ENCODE measurements around the gene MRPS9.

Gene MRPS9

DNA sequence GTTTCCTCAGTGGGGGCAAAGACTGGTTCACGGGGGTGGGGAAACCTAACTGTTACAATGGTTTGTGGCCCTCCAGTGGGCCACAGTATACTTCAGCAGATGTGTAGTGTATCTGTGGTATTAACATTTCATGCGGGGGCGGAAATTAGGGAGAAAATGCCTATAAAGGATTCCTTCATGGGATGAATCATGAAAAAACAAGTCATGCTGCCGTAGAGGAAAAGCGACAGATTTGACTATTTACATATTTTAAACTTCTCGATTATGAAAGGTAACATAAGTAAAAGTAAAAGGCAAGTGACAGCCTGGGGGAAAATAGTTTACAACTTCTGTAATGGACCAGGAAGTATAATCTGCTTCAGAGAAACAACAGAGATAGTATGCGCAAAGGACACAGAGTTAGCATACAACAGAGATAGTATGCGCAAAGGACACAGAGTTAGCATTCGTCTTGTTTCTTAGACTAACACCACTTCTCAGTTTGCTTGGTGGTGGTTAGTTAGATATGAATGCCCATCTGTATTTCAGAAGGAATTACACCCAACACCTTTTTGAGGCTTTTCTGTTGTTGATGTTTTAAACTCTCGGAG lies 41.1 kb downstream of the MRPS9 start:
- DNase-seq (ENCODE audit: low read depth) = no peak

DNA sequence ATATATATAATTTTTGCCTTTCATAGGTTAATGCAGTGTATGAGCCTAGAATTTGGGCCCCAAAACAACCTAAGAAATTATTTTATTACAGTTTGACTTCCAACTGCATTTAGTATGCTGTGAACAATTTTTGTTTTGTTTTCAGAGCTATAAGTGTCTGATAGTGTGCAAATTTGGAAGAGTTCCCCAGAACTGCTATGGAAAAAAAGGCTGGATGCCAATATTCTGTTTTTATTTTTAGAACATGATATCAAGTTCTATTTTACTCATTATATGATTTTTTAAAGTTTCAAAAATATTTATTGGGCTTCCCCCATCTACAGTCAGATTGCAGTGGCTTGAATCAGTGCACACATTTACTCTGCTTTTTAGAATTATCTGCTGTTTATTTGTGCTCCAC lies 42.6 kb downstream of the MRPS9 start:
- no peak for DNase-seq (ENCODE audit: low read depth)

DNA sequence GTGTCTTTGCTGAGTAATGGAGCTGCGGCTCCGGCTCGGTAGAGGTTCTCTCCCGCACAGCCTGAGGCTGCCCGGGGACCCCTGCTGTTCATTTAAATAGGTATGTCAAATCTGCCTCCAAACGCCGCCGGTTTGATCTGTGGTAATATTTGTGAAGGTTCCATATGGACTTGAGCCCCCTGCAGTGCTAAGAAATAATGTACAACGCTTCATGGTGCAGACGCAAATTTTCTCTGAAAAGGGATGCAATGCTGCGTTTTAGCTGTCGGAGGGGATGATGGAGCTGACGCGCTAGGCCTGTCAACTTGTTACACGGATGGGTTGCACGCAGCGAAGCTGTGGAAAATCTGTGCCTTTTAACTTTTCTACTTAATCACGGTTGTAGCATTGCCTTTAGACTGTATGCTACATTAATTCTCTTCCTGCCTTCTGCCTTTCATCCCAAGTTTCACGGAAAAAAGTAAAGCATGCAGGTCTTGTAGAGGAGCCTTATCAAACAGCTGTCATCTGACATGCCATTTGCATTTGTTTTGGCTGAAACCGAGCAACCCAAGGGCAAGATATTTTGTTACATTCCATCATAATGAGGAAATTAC lies 43.2 kb downstream of the MRPS9 start:
- DNase-seq (ENCODE audit: low read depth) = no peak

DNA sequence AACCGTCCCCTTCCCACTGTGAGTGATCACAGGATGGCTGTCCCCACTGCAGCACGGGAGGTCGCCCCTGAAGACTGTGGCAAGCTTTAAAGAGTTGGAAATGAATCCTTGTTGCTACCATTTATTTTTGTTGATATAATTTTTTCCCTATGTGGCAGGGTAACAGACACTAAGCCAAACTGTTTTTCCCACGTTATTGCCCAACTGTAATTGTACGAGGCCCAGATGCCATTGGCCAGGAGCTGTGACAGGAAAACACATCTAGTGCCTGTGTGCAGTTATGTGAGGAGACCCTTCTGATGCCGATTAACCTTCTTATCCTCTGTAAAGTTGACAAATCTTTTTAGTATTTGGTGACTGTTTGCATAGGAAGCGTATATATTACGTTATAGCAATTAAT lies 44.2 kb downstream of the MRPS9 start:
- no peak for DNase-seq (ENCODE audit: low read depth)

DNA sequence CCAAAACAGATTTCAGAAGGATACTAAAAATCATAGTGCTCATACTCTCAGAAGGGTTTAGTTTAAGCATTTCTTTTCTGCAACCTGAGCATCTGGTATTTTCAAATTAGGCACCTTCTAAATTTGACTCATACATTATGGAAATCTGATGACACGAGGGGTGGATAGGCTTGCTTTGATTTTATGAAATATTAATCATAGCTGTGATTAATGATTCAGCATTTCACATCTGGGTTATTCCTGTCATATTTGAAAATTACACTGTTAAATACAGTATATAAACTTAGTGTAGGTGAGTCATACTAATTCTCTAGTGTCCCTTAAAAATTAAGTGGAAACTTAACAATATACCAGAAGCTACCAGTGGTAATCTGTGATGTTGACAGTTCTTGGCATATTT lies 47.7 kb downstream of the MRPS9 start:
- DNase-seq (ENCODE audit: low read depth) = no peak

DNA sequence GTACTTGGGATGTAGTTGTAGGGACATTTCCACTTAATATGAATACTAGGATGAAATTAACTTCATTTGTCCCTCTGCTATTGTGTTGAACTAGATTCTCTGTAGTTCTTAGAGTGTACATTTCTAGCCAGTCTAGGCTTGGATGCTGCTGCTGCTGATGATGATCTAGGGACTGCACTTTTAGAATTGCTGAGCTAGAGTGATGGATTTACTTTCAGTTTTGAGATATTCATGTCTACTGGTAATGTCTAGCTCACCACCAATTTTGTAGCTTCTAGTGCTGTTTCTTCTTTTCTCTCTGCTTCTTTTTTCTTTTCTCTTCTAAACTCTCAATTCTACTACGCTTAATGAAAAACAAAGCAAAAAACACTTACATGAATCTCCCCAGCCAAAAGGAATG lies 49.4 kb downstream of the MRPS9 start:
- DNase-seq (ENCODE audit: low read depth) = no peak

DNA sequence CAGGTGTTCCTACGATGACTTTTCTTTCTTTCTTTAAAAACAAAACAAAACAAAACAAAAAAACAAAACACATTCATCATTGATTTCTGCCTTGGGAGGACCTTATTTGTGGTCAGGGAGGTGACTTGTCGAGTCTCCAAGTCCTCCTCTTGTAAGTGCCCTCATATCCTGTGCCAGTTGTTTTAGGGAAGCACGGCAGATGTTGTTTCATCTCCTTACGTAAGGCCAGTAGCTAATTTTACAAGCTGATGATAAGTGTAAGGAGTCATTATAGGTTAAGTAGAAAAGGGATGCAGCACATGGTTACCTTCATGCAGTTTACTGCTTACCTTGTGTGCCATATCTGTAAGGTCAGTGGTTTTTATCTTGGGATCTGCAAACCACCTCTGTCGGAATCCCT lies 52.2 kb downstream of the MRPS9 start:
- no peak for DNase-seq (ENCODE audit: low read depth)

DNA sequence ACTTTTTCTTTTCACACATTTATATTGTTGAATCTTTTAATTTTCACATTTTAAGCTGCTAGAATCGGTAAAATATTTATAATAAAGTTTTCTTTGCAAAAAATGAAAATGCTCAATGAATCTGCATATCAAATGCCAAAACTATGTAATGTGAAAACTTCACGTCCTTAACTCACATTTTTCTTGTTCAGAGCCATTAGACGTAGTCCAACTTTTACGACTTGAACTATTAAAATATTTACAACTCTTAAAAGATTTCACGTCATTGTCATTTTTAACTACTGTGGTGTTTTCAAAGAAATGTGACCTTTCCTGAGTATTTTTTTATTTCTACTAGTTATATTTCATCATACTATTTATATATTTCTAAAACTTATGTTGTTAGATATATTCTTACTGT lies 54.9 kb downstream of the MRPS9 start:
- DNase-seq (ENCODE audit: low read depth) = no peak

DNA sequence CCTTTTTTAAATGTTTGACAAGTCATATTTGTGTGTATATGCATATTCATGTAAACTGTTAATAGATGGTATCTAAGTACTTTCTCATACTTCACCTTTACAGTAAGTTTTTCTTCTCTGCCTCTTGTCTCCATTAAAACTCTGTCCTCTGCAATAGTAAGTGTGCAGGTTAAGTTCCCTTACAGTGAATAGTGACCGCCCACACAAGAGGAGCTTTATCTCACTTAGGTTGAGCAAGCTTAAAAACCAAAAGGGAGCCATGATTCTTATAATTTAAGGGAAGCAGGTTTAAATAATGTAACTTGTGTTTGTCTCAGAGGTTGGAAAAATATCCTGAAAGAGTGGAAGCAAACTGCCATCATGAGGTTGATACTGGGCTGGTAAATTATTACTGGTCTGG lies 61.3 kb downstream of the MRPS9 start:
- no peak for DNase-seq (ENCODE audit: low read depth)

DNA sequence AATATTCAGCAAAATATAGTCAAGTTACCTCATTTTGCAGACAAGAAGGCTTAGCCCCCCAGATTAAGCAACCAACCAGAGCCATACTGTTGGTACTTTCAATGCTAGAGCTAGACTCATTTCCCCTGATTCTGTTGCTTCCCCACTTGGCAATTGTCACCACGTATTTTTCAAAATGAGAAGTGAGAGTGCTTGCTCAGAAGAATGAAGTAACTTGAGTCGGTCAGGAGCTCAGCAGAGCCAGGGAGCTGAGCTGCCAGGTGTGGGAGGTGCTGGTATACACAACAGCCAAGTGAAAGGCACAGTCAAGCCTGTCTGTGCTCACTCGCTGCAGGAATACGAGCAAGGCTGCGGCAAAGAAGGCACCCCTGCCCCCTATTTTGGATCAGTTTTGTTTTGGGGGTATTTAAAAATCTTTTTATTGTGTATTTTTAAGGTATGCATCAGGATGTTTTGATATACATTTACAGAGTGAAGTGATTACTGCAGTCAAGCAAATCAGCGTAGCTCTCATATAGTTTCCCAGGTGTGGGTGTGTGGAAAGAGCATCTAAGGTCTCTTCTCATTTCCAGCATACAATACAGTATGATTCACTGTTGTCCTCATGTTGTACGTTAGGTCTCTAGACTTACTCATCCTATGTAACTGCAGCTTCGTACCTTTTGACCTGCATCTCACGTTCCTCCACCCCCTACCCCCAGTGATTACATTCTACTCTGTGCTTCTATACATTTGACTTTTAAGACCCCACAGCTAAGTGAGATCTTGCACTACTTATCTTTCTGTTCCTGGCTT lies 62.4 kb downstream of the MRPS9 start:
- no peak for DNase-seq (ENCODE audit: low read depth)

DNA sequence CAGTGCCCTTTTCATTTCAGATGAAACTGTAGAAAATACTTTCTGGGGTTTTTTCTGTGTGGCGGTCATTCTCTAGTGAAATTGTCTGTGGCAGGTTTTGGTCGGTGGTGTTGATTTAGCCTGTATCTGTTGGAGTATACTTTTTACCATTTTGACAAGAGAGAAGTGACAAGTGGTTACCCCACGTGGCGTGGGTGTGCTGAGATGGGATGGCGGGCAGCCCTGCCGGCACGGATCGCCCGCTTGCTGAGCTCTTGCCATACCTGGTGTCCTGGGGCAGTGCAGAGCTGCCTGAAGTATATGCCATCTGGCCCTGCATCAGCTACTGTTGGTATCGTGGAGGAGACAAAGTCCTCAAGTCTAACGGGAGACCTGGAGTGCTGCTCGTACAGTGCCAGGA lies 64.1 kb downstream of the MRPS9 start:
- DNase-seq (ENCODE audit: low read depth) = no peak

DNA sequence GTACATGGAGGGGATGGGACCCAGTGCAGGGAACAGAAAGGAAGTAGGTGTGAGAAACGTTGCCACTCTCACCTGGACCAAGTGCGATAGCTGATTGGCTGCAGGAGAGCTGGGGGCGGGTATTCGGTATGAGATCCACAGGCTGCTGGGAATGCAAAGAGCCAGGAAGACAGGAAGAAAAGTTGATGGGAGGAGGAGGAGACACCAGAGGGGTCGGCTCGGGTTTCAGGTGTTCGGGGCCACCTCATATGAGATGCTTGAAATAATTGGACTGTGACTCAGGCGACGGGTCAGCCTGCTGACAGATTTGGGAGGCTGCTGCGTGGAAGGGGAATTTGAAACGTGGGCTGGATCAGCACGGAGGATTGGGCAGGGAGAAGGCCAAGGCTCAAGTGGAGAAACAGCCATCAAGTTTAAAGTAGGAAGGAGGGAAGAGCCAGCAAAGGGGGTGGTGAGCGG lies 65.1 kb downstream of the MRPS9 start:
- DNase-seq (ENCODE audit: low read depth) = no peak

DNA sequence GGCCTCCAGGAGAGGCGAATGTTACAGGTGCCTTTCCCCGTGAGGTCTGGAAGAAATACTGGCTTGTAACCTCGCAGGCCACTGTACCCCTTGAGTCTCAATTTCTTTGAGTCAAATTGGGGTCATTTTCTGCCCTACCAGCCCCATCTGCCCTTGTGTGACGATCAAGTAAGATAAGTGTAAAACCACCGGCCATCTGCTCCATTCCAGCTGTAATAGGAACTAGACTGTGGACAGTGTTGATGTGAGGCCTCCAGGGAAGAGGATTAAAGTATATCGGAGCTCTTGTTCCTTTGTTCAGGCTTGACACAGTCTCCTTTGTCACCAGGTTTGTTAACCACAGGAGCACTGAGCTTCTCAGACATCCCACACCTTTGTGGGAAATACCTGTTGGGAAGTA lies 65.6 kb downstream of the MRPS9 start:
- DNase-seq (ENCODE audit: low read depth) = no peak

DNA sequence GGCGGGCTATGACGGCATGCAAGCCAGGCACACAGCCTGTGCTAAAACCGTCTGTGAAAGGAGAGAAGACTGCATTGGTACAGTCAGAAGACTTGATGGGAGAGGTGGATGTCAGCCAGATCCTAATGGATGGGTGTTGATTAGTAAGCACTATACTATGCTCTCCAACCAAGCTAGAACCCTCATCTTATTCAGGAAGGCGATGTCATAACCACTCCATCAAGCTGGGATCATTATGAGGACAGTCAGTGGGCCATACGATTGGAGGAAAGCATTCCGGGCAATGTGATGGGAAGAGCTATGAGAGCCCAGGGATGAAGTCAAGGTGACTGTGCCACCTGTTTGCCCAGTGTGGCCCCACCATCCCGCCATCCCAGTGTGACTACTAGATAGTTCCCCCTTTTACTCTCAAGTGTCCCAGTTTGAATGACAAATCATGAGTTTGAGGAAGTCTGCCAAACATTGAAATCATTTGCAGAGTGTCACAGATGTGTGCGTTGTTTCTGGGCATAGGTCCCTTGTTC lies 66.4 kb downstream of the MRPS9 start:
- no peak for DNase-seq (ENCODE audit: low read depth)

DNA sequence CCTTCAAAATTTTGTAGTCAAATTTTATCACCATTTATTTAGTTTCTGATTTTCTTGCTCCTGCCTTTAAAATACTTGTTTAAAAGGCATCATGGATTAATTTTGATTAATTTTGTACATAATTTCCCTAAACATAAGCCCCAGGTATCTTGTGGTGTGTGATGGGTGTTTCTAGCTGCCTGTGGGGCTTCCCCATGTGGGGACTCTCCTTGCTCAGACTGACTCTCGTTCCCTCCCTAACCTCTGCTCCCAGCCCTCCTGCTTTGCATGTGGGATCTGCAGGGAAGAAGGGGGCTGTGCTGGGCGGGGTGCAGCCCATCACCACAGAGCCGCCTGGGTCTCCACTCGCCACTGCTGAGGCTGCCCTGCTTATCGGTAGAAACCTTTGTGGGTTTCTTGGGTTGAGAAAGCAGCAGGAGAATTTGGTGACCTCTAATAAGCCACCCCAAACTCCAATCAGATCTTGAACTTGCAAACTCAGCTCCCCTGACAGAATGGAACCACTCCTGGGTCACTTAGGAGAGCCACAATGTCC lies 72.5 kb downstream of the MRPS9 start:
- DNase-seq (ENCODE audit: low read depth) = no peak

DNA sequence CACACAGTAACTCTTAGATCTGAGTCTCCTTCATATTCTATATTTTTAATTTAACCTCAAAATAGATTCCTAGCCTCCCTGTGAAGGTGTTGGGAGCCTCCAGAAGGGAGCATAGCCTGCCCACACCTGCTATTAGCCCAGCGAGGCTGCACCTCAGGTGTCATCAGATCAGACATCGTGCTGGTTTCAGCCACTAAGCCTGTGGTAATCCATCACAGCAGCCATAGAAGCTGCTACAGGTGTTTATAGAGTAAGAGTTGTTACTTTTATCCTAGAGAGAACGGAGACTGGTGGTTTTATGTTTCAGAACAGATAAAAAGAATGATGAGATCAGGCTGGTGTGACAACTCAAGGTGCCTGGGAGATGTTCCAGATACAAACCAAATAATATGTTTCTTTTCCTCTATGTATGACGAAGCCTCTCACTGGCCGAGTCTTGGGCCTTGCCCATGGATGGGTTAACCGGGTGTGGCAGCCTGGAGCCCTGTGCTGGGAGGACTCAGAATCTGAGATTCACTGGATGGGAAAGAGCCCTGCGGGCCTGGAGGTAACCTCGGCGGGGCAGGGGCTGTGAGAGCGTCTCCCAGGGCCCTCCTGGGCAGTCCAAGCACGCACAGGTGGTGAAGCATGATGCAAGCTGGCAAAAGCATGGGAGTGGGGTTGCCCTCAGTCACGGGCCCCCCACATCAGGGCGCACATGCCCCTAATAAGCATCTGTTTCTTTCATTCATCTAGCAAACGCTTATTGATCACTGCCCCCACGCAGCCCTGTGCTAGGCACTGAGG lies 73.7 kb downstream of the MRPS9 start:
- DNase-seq (ENCODE audit: low read depth) = no peak

DNA sequence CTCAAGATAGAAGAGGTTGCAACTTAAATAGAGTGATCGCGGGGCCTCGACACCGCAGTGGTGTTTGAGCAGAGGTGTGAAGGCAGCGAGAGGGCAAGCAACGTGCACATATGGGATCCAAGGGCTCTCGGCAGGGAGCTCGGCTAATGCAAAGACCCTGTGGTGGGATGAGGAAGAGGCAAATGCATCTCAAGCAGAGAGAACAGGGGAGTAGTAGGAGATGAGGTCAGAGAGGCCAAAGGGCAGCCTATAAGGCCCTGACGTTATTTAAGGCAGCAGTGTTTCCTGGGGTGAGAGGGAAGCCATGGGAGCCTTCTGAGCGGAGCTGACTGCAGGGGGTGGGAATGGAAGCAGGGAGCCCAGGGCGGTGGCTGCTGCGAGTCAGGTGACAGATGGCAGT lies 74.5 kb downstream of the MRPS9 start:
- DNase-seq (ENCODE audit: low read depth) = no peak

DNA sequence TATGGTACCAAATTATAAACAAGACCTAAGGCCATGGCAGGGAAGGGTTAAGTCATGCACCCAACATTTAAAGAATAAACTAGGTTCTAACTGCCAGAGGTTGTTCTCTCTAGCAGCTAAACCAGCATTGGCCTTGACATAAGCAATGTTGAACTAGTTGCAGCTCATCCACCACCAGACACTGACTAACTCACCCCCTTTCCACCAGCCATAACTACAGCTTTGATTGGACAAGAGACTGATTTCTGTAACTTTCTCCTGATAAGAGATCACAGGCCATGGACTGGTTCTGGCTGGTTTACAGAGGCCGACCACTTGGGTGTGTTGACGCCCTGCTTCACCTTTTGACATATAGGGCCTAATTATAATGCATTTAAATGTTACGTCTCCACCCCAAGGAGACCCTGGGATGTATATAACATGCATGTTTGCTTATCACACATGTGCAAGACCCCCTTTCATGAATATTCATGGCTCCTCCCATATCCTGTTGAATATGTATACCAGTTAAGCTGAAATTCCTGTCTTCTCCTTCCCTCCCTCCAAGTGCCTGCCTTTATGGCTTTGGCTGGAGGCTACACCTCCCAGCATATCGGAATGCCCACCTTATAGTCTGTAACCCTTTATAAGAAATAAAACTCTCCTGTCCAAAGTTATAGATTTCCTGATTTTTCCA lies 75.9 kb downstream of the MRPS9 start:
- no peak for DNase-seq (ENCODE audit: low read depth)

DNA sequence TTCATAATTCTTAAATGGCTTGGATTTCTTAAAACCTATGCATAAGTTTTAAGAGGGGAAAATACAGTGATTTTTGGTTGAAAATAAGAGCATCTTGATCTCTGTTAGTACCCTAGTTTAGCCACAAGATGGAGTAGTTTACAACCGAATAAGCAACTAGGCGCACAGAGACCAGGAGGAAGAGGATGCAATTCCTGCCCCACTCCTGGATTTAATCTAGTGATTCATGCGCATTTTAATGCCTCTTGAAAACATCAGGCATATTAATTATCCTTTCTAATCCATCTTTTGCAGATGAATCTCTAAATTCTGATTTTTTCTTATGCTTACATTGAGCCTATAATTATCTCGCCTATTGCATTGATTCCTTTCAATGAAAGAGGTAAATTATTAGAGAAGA lies 76.7 kb downstream of the MRPS9 start:
- DNase-seq (ENCODE audit: low read depth) = no peak

DNA sequence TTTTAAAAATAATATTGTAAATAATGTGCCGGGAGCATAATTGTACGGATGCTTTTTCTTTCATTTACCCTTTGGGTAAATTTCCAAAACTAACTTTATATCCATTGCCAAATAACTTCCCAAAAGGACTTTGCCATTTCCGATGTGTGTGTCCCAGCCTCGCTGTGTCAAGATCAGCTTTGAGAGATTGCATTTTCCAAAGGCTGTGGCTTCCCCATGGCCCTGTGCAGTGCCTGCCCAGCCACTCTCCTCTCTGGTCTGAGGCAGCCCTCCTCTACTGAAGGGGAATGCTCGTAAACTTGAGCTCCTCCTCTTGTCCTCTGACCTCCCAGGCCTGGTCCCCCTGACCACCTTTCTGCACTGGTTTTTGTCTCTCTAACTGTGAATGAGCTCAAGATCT lies 78.5 kb downstream of the MRPS9 start:
- no peak for DNase-seq (ENCODE audit: low read depth)

DNA sequence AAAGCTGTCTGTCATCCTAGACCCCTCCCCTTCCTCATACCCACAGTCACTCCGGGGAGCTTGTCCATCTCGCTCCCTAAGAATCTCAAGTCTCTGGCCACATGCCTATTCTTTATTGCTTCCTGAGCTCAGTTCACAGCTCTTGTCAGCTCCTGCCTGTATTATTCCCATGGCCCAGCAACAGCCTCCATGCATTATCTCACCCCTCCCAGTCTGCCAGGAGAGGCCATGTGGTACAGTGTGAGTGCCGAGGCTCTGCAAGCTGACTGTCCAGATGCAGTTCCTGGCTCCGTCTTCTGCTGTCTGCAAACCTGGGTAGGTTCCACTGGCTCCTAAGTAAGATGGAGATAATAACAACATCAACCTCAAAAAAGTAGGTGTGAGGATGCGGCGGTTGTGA lies 79.7 kb downstream of the MRPS9 start:
- no peak for DNase-seq (ENCODE audit: low read depth)

DNA sequence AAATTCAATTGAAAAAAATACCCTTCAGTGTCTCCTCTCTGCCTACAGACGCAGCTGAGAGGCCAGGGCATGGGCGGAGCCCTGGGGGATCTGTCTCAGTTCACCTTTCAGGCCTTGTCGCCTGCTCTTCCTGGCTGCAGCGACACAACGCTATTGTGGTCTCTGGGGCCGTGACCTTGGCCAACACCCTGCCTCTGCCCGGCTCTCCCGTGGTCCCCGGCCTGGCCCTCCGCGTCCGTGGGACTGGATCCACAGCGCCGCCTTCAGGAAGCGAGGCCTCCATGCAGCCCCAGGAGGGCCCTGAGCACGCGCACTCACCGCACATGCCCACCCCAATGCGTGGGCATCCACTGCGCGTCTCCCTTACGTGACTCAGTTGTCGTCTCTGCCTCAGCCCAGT lies 81.1 kb downstream of the MRPS9 start:
- no peak for DNase-seq (ENCODE audit: low read depth)

All from stimulated activated CD8-positive, alpha-beta memory T cell treated with anti-CD3 and anti-CD28 coated beads, Interleukin-15, amount 100 ng/mL, for 1 hour (primary cell).